Measurements from ENCODE around the gene HSPH1.

HSPH1 gene

GRCh38 chr13:31161557-31162150 is at the start of gene HSPH1:
Gene HSPH1, minus strand, starts transcription at chr13:31161904. Its CDS starts 322 bp downstream, at chr13:31161582.
- DNase-seq (ENCODE audit: low read depth): peak; percentile 98

DNA sequence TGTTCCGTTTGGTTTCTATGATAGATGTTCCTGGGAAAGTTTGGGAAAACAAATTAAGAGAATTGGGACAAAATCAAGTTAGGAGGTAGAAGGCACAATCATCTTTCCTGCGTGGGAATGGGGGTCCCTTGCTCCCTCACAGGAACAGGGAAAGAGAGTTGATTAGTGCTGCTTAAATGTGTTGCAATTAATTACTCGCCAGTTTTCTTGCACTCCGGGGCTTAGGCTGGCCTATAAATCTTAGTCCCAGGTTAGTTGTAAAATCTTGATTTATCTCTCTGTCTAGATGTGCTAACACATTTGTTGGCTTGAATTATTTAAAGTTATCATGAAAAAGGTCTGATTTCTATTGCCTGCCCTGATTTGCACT is 48.1 kb upstream of the HSPH1 start:
- DNase-seq (ENCODE audit: low read depth): no peak

DNA sequence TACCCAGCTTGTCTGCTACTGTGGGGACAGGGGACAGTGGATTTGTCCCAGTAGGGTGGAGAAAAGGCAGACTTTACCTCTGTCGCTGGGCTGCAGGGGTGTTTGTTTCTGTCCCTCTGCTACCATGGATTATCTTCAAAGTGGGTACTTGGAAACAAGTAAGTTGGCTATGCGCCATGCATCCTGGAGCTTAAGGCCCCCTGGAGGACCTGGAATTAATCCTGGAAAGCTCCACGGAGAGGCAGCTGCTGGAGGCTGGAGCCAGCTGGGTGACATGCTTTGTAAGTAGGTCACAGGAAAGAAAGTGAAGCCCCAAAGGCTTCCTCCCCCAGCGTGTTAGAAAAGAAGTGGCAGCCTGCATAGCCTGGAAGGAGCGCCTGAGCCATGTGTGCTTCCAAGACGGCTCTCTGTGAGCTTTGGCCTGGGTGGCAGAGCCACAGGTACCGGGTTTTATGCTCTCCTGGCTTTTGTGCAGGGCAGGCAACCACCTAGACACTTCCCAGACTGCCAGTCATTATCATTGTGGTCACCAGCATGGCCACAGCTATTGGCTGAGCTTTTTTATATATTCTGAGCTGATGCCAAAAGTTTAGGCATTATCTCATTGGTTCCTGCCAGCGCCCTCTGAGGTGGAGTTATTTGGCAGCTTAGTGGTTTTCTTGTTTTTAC is 47.6 kb upstream of the HSPH1 start:
- DNase-seq (ENCODE audit: low read depth): peak; percentile 24

- no peak for DNase-seq (ENCODE audit: low read depth)
Observed at GRCh38 chr13:31208559-31209122, 46.9 kb upstream of the HSPH1 start.

- DNase-seq (ENCODE audit: low read depth): peak; percentile 64
Observed at GRCh38 chr13:31207661-31208552, 46.2 kb upstream of the HSPH1 start.

GRCh38 chr13:31204592-31204991 is 42.9 kb upstream of the HSPH1 start:
- peak; percentile 76 for DNase-seq (ENCODE audit: low read depth)

DNA sequence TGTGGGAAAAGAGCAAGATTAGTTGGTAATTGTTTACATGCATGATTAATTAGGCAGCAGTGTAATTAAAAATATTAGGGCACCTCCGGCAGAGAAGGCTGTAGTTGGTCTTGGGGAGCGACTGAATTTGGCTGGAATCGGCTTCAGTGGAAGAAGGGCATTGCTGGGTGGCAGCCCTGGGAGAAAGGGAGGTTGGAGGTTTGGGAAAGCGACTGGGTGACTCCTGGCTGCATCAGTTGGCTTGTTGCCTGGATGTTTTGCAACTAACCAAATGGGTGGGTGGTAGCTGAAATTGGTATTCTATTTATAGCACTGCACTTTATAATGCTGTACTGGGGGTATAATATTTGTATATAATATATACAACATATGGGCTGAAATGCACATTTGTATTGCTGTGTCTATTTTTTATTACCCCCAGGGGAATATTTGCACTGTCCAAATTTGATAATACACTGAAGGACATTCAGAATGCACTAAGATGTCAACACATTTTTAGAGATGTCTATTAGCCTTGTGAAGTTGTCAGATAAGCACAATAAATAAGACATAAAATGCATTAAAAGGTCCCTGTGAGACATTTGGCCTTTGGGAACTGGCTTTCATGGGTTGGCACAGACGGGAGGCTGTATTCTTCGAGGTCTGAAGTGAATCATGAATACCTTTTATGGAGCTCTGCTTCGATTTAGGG is 39.8 kb upstream of the HSPH1 start:
- DNase-seq (ENCODE audit: low read depth): peak; percentile 35

DNA sequence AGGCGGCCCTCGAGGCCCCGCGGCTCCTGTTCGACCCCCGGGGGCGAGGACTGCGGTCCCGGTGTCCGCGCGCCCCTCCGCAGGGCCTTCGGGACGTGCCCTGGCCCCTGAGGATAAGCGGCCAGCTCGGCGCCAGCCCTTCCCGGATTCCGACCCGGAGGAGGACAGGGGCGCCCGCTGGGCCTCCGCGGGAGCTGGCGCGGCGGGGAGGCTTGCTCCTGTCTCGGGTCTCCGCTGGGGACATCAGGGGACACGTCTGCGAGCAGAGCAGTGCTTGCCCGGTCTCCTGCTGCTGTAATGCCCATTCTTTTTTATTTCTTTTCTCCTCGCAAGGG is 38.9 kb upstream of the HSPH1 start:
- peak; percentile 20 for DNase-seq (ENCODE audit: low read depth)

DNA sequence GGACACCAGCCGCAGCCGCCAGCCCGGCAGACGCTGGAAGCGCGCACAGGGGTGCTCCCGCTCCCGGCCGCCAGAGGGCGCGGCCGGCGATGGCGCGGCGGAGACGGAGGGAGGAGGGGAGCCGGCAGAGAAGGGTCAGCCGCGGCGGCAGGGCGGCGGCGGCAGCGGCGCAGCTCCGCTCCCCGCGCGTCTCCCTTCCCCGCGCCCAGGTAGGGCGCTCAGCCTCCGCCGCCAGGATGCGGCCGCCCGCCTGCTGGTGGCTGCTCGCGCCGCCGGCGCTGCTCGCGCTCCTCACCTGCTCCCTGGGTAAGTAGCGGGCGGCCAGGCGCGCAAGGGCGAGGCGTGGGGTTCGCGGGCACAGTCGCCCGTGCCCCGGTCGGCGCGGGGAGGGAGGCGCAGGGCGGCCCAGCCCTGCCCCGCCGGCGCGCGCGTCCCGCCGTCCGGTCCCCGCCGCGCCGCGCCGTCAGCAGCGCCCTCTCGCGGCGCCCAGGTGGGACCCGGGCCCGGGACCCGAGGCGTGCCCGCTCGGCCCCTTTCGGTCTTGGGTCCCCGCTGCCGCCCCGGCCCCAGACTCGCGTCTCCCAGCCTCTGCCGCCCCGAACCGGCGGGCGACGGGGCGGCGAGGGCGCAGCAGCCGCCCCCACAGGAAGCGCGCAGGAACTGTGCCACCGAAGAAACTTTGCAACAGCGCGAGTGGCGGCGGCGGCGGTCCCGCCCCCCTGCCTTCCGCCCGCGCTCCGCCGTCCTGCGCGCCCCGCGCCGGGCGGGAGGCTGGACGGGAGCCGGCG is 38.3 kb upstream of the HSPH1 start, which contains the start of gene B3GLCT:
Gene B3GLCT, plus strand, starts transcription at position 127 of the 788 bp plus-strand sequence. Its CDS starts 110 bp downstream, at position 237.
- peak; percentile 67 for DNase-seq (ENCODE audit: low read depth)

DNA sequence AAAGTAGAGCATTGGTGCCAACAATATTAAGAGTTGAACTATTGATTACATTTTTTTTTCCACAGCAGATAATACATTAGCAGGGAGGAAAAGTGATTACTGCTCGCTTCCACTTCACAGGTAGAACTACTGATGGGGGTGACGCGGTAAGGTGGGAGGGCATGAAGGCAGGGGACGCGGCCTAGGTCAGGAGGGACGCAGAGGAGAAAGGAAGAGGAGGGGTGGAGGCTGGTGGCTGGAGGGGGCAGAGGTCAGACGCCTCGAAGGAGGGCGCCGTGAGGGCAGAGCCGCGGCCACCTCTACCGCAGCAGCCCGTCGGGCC is 37.8 kb upstream of the HSPH1 start:
- no peak for DNase-seq (ENCODE audit: low read depth)

- DNase-seq (ENCODE audit: low read depth): no peak
Observed at GRCh38 chr13:31198519-31198918, 36.8 kb upstream of the HSPH1 start.

DNA sequence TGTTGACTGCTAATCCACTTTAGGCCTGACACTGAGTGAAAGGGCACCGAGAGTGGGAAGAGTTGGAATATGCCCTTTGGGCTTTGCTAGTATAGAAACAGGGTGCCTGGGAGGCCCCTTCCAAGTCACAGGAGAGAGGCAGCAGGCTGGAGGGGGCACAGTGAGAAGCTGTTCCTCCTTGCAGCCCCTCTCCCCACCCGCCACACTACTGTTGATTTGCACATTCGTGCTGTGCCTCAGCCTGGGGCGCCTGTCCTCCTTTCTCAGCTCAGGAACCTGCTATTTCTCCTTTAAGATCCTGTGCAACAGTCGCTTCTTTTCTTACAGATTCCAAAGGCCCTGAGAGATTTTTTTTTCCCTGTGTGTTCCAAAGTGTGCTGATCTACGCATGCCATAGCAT is 35.3 kb upstream of the HSPH1 start:
- DNase-seq (ENCODE audit: low read depth): no peak

GRCh38 chr13:31195616-31196015 is 33.9 kb upstream of the HSPH1 start:
- DNase-seq (ENCODE audit: low read depth): no peak

GRCh38 chr13:31192306-31192705 is 30.6 kb upstream of the HSPH1 start:
- DNase-seq (ENCODE audit: low read depth): no peak

DNA sequence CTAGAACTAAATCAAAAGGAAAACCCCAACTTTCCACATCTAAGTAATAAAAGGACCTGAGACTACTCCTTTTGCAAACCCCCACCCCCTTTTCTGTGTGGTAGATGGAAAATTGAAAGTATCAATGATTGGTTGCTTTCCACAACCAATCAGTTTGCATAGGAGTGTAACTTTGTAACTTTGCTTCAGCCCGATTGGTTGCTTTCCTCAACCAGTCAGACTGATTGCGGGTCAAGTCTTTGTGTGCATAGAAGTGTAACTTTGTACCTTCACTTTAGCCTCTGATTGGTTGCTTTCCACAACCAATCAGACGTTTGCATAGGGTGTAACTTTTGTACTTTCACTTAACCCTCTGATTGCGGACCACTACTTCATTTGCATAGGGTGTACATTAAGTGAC is 30.0 kb upstream of the HSPH1 start:
- DNase-seq (ENCODE audit: low read depth): no peak

DNA sequence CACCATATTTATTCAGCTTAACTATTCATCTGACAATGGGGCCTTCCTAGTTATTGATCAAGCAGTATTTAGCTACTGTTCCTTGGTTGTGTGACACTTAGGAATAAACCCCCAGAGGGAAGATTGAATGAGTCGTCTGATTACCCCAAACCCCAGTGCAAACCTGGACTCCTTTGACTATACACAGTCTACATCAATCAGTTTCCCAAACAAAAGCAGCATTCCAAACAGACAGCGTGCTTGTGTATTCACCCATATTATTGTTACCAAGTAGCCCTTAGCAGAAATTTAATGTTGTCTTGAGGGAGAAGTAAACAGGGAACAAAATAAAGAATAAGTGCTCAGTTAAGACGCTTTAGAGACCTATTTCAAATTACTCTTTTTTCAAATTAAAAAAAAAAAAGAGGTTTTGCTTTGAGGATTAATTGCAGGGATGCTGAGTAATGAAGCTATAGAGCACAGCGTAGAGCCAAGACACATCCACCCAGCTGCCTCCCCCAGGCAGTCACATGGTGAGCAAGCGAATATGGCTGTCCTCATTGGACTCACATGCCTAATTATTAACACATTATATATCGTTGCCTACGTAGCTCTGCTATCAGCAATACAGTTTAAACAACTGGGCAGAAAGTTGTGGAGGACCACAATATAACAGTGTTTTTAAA is 23.4 kb upstream of the HSPH1 start:
- no peak for DNase-seq (ENCODE audit: low read depth)

- DNase-seq (ENCODE audit: low read depth): no peak
Observed at GRCh38 chr13:31184451-31184850, 22.7 kb upstream of the HSPH1 start.

DNA sequence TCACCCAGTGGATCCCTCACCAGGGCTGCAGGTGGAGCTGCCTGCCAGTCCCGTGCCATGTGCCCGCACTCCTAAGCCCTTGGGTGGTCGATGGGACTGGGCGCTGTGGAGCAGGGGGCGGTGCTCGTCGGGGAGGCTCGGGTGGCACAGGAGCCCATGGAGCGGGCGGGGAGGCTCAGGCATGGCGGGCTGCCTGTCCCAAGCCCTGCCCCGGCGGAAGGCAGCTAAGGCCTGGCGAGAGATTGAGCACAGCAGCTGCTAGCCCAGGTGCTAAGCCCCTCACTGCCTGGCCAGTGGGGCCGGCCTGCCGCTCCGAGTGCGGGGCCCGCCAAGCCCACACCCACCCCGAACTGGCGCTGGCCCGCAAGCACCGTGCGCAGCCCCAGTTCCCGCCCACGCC is 21.3 kb upstream of the HSPH1 start:
- DNase-seq (ENCODE audit: low read depth): no peak

- DNase-seq (ENCODE audit: low read depth): no peak
Observed at GRCh38 chr13:31179754-31180153, 18.1 kb upstream of the HSPH1 start.

GRCh38 chr13:31179241-31179640 is 17.5 kb upstream of the HSPH1 start:
- DNase-seq (ENCODE audit: low read depth): no peak

Measured in iris pigment epithelial cell (primary cell).